ENCODE data around the gene NFKBIA. TPM values are rescaled to one million over a fixed set of nuclear protein-coding genes. Genes with fewer than 3 reads are reported as not detected.
A peak's percentile ranks its signal among the peaks of the same experiment; 100 is the strongest.
"Not testable (repeated sequence)": the region's sequence is repeated elsewhere in the genome, so short reads cannot be mapped to it uniquely, and the experiment has no call there.

The NFKBIA gene
- total and polyA plus RNA-seq, 11 donors = 42.7 to 193 (median 64.3) TPM

DNA sequence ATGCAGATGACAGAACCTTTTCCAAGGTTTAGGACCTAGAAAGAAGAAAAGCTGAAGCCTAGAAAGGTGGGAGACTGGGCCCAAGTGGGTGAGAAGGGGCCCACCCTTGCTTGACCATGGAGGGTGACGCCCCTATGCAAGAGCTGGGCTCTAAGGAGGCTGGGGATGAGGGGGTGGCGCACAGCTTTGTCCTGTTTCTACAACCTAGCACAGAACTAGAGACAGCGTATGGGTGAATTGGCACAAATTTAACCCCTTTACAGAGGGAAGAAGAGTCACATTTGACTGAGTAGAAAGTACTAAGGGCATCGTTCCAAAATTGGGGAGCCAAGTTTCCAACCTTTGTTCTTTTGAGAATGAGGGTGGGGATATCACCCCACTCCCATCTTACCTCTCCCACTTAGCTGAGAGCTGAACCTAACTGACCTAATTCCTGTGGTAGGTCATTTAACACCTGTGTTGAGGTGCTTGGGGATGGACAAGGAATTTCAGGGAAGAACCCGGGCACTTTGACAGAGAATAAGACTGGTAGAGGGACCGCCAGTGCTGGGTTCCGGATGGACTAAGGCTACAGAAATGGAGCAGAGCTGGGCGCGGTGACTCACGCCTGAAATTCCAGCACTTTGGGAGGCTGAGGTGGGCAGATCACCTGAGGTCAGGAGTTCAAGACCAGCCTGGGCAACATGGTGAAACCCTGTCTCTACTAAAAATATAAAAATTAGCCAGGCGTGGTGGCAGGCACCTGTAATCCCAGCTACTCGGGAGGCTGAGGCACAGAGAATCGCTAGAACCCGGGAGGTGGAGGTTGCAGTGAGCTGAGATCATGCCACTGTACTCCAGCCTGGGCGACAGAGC is 5.2 kb downstream of the NFKBIA start:
- peaks cover 4 to 46% (median 41%) of the 10 kb centered on the region in 9 donors for H3K36me3 ChIP-seq
- H3K9me3 ChIP-seq = no peaks in the 10 kb centered on the region
- no peak for DNase-seq
- H3K27ac ChIP-seq = peak overlapping the region; percentile 23 to 100 (median 98)
- H3K4me3 ChIP-seq = no peak overlapping the region
- H3K27me3 ChIP-seq = no peaks in the 10 kb centered on the region
- ATAC-seq = no peak
- peaks cover 0 to 63% (median 47%) of the 10 kb centered on the region in 12 donors for H3K4me1 ChIP-seq
- intact Hi-C loops (cut with DNase I) = no loop called here
- 85 to 94% (median 89%) methylated on average over 15 of the region's 15 CpGs for WGBS, 4 donors
- TF ChIP-seq POLR2A (IDR thresholded peaks at IDR 0.05) = no peak
- TF ChIP-seq, protein P1, sequence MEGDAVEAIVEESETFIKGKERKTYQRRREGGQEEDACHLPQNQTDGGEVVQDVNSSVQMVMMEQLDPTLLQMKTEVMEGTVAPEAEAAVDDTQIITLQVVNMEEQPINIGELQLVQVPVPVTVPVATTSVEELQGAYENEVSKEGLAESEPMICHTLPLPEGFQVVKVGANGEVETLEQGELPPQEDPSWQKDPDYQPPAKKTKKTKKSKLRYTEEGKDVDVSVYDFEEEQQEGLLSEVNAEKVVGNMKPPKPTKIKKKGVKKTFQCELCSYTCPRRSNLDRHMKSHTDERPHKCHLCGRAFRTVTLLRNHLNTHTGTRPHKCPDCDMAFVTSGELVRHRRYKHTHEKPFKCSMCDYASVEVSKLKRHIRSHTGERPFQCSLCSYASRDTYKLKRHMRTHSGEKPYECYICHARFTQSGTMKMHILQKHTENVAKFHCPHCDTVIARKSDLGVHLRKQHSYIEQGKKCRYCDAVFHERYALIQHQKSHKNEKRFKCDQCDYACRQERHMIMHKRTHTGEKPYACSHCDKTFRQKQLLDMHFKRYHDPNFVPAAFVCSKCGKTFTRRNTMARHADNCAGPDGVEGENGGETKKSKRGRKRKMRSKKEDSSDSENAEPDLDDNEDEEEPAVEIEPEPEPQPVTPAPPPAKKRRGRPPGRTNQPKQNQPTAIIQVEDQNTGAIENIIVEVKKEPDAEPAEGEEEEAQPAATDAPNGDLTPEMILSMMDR (IDR thresholded peaks at IDR 0.05) = no peak

DNA sequence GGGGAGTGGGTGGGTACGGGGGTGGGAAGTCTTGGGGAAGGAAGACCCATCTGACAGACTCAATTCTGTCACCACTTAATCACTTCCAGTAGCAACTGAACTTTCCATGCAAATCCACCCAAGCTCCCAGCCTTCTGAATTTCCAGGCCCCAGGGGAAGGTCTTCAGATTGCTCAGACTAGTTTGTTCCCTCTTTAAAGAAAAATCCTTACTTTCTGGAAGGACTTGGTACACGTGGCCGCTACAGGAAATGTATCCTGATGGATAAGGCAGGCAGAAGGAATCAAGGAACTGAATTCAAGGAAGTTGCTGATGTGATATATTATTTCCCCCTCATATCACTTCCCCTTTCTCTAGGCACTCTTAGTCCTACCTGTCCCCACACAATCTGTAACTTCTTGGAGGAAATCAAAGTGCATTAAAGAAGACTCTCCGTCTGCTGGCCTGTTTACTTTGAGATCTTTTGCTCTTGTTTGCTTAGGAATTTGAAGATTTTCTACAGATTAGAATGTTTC is 6.4 kb downstream of the NFKBIA start:
- Histone ChIP-seq H3K4me3 (no peak overlapping the region), H3K36me3 (peaks cover 0 to 41% (median 36%) of the 10 kb centered on the region in 9 donors), H3K27me3 (no peaks in the 10 kb centered on the region), H3K4me1 (peaks cover 0 to 61% (median 47%) of the 10 kb centered on the region in 12 donors), H3K27ac (peak overlapping the region; percentile 23 to 100 (median 98)), H3K9me3 (no peaks in the 10 kb centered on the region)
- DNase-seq (peak in 2 of 5 donors; percentile 33 to 36), ATAC-seq (peak; percentile 2 to 63 (median 16))
- no peak for TF ChIP-seq POLR2A (IDR thresholded peaks at IDR 0.05)
- TF ChIP-seq, protein P1 (IDR thresholded peaks at IDR 0.05) = no peak
- intact Hi-C loops (cut with DNase I) = no loop called here
- WGBS, 4 donors = 28 to 46% (median 31%) methylated on average over 4 of the region's 4 CpGs

DNA sequence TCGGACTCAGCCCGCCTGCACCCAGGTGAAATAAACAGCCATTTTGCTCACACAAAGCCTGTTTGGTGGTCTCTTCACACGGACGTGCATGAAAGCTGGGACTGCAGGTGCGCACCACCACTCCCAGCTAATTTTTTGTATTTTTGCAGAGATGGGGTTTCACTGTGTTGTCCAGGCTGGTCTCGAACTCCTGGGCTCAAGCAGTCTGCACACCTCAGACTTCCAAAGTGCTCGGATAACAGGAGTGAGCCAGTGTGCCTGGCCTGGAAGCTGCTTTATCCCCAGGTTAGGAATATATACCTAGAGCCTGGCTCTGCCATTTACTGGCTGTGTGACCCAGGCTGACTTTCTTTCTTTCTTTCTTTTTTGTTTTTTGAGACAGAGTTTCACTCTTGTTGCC is 7.9 kb downstream of the NFKBIA start:
- WGBS, 4 donors = 96 to 98% (median 97%) methylated on average over 7 of the region's 7 CpGs
- peaks cover 0 to 26% (median 21%) of the 10 kb centered on the region in 9 donors for H3K36me3 ChIP-seq
- DNase-seq; ATAC-seq; H3K27me3 ChIP-seq; H3K4me3 ChIP-seq; intact Hi-C loops (cut with DNase I); H3K9me3 ChIP-seq: not testable (repeated sequence)
- peak overlapping the region in 4 of 12 donors; percentile 100 for H3K27ac ChIP-seq
- H3K4me1 ChIP-seq = peaks cover 0 to 46% (median 36%) of the 10 kb centered on the region in 12 donors

DNA sequence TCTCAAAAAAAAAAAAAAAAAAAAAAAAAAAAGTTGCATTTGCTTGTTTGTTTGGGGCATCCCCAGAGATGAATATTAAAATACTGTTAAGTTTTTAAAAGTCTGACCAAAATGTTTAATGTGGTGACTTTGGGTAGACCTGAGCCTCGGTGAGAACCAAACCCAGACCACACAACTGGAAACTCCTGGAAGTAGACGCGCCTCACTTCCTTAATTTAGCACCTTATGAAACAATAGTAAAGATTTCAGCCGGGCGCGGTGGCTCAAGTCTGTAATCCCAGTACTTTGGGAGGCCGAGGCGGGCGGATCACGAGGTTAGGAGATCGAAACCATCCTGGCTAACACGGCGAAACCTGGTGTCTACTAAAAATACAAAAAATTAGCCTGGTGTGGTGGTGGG is 9.3 kb downstream of the NFKBIA start:
- H3K4me1 ChIP-seq = peaks cover 0 to 35% (median 25%) of the 10 kb centered on the region in 12 donors
- ATAC-seq = no peak
- intact Hi-C loops (cut with DNase I) = no loop called here
- H3K36me3 ChIP-seq = peaks cover 0 to 13% (median 8%) of the 10 kb centered on the region in 9 donors
- WGBS, 4 donors = 93 to 94% (median 94%) methylated on average over 13 of the region's 13 CpGs
- no peaks in the 10 kb centered on the region for H3K27me3 ChIP-seq
- TF ChIP-seq, protein P1 (IDR thresholded peaks at IDR 0.05) = no peak
- TF ChIP-seq POLR2A (IDR thresholded peaks at IDR 0.05) = no peak
- H3K4me3 ChIP-seq = no peak overlapping the region
- no peak overlapping the region for H3K27ac ChIP-seq
- no peaks in the 10 kb centered on the region for H3K9me3 ChIP-seq
- DNase-seq = no peak

Measured in heart left ventricle (tissue), 16 donors.